ENCODE results near the gene HHIPL1. TPM values are rescaled to one million over a fixed set of nuclear protein-coding genes. Genes with fewer than 3 reads are reported as not detected.

The HHIPL1 gene
- total RNA-seq, 6 experiments from 2014 or later, result 0.43 to 1.4 (median 0.66) TPM

DNA sequence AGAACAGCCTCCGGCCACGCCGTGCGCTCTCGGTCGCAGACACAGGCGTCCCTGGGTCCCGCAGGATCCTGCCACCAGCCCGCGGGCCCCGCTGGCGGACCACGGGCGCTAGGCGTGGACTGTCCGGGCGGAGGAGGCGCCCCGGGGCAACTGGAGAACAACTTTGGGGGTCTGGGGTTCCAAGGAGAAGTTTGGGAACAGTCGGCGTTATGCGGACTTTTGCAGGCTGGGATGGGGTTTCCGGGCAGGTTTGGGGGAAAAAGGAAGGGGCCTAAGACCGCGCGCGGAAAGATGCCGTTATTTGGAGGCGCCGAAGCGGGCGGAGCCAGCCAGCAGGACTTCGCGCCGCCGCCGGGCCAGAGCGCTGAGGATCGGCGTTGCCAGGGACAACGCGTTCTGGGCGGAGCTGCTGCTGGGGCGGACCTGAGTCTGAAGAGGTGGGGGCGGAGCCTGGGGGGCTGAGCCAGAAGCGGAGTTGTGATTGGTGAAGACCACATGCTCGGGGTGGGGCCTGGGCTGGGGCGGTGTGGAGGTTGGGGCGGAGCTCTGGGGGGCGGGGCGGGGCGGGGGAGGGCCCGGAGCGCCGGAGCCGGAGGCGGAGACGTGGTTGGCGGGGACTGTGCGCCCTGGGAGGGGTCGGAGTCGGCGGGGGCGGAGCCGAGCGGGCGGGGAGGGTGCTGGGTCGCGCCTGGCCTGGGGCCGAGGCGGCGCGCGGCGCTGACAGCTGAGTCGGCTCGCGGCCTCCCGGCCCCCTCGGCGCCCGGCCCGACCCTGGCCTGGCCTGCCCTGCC is 38.9 kb downstream of the HHIPL1 start, which contains the start of gene CYP46A1:
TSS of gene CYP46A1 (plus strand) at position 680 of the 791 bp plus-strand sequence. CDS start 120 bp downstream, outside the sequence.
- intact Hi-C loops (cut with DNase I), result loop anchor here in 1 of 2 donors (5.0 kb wide), 1 partner anchor 203 kb away; no protein-coding TSS in a partner anchor
- Histone ChIP-seq H3K27me3 (no peaks in the 10 kb centered on the region), H3K4me3 (peak within 1 kb of the TSS; percentile 69 to 87 (median 83)), H3K4me1 (peaks cover 0 to 10% (median 2%) of the 10 kb centered on the region in 4 donors), H3K27ac (peak within 1 kb of the TSS; percentile 58 to 66 (median 63)), H3K36me3 (no peaks in the 10 kb centered on the region), H3K9me3 (no peaks in the 10 kb centered on the region)
- 0% methylated on average over 8 of the region's 83 CpGs for WGBS (ENCODE audit: insufficient coverage, low coverage, low lambda C conversion rate, missing lambda C conversion rate)
- DNase-seq (peak; percentile 100), ATAC-seq (peak; percentile 94 to 97 (median 96))
- TF ChIP-seq, protein P1, sequence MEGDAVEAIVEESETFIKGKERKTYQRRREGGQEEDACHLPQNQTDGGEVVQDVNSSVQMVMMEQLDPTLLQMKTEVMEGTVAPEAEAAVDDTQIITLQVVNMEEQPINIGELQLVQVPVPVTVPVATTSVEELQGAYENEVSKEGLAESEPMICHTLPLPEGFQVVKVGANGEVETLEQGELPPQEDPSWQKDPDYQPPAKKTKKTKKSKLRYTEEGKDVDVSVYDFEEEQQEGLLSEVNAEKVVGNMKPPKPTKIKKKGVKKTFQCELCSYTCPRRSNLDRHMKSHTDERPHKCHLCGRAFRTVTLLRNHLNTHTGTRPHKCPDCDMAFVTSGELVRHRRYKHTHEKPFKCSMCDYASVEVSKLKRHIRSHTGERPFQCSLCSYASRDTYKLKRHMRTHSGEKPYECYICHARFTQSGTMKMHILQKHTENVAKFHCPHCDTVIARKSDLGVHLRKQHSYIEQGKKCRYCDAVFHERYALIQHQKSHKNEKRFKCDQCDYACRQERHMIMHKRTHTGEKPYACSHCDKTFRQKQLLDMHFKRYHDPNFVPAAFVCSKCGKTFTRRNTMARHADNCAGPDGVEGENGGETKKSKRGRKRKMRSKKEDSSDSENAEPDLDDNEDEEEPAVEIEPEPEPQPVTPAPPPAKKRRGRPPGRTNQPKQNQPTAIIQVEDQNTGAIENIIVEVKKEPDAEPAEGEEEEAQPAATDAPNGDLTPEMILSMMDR (IDR thresholded peaks at IDR 0.05), result no peak
- TF ChIP-seq POLR2A (IDR thresholded peaks at IDR 0.05), result no peak

DNA sequence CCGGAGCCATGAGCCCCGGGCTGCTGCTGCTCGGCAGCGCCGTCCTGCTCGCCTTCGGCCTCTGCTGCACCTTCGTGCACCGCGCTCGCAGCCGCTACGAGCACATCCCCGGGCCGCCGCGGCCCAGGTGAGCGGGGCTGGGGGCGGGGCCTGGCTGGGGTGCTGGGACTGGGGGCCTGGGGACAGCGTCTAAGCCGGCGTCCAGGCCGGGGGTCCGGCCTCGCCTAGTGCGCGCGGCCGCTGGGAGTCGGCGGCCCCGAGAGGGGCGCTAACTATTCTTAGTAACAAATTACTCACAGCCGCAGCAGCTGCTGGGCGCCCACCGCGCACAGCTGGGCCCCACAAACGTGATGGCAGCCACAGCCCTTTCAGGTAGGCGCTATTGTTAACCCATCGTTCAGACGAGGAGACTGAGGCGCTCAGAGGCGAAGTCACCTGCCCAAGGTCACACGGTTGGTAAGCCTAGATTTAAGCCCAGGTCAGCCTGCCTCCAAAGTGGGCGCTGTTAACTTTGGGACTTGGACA is 39.5 kb downstream of the HHIPL1 start:
- DNase-seq (no peak), ATAC-seq (no peak)
- Histone ChIP-seq H3K36me3 (no peaks in the 10 kb centered on the region), H3K4me3 (peak overlapping the region; percentile 58 to 81 (median 65)), H3K27me3 (no peaks in the 10 kb centered on the region), H3K4me1 (peaks cover 0 to 10% (median 2%) of the 10 kb centered on the region in 4 donors), H3K9me3 (no peaks in the 10 kb centered on the region), H3K27ac (no peak overlapping the region)
- WGBS (ENCODE audit: insufficient coverage, low coverage, low lambda C conversion rate, missing lambda C conversion rate), result 80% methylated on average over 1 of the region's 45 CpGs
- TF ChIP-seq, protein P1 (IDR thresholded peaks at IDR 0.05), result no peak
- no peak for TF ChIP-seq POLR2A (IDR thresholded peaks at IDR 0.05)
- intact Hi-C loops (cut with DNase I), result loop anchor here in 1 of 2 donors (5.0 kb wide), 1 partner anchor 203 kb away; no protein-coding TSS in a partner anchor

DNA sequence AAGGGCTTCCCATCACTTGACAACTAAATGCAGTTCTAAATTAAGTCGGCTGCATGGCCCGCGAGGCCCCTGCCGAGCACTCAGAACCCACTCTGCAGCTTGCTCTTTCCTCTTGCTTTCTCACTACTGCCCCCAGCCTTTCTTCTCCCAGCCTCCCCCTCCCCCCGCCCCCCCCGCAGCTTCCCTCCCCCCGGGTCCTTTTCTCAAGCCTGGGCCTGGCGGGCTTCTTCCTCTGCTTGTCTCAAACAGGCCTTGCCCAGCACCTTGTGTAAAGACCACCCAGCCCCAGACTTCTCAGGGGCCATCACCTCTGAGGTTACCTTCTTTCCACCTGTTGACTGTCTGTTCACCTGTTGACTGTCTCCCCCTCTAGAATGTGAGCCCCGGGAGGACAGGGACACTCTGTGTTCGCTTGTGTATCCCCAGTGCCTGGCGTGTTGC is 40.2 kb downstream of the HHIPL1 start:
- WGBS (ENCODE audit: insufficient coverage, low coverage, low lambda C conversion rate, missing lambda C conversion rate), result 62% methylated on average over 11 of the region's 11 CpGs
- ATAC-seq (no peak), DNase-seq (peak in 1 of 3 donors; percentile 44)
- no peak overlapping the region for H3K27ac ChIP-seq
- no peaks in the 10 kb centered on the region for H3K36me3 ChIP-seq
- no peaks in the 10 kb centered on the region for H3K9me3 ChIP-seq
- no peak overlapping the region for H3K4me3 ChIP-seq
- TF ChIP-seq POLR2A (IDR thresholded peaks at IDR 0.05), result no peak
- TF ChIP-seq, protein P1 (IDR thresholded peaks at IDR 0.05), result no peak
- H3K27me3 ChIP-seq, result no peaks in the 10 kb centered on the region
- peaks cover 0 to 10% (median 2%) of the 10 kb centered on the region in 4 donors for H3K4me1 ChIP-seq
- intact Hi-C loops (cut with DNase I), result no loop called here

DNA sequence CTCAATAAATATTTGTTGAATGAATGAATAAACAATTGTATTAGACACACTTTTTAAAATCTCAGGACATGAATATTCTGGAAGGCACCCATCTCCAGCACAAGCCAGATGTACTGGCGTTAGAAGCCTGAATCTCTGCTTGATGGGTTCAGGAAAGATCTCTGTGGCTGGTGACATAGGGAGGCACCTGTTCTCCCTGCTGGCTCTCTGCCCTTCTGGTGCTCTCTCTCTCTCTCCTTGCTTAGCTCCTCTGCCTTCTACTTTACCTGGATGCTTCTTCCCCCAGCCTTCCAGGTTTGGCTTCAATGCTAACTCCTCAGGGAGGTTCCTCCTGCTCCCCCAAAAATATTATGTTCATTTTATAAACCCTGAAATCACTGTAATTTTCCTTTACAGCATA is 40.7 kb downstream of the HHIPL1 start:
- Histone ChIP-seq H3K27me3 (no peaks in the 10 kb centered on the region), H3K4me1 (peaks cover 0 to 10% (median 2%) of the 10 kb centered on the region in 4 donors), H3K9me3 (no peaks in the 10 kb centered on the region), H3K4me3 (no peak overlapping the region), H3K36me3 (no peaks in the 10 kb centered on the region), H3K27ac (no peak overlapping the region)
- ATAC-seq, result no peak
- intact Hi-C loops (cut with DNase I), result no loop called here
- TF ChIP-seq, protein P1 (IDR thresholded peaks at IDR 0.05), result no peak
- TF ChIP-seq POLR2A (IDR thresholded peaks at IDR 0.05), result no peak
- DNase-seq, result no peak
- WGBS (ENCODE audit: insufficient coverage, low coverage, low lambda C conversion rate, missing lambda C conversion rate), result 50% methylated on average over 1 of the region's 1 CpG
